ENCODE data around the gene BLOC1S2. TPM values are rescaled to one million over a fixed set of nuclear protein-coding genes. Genes with fewer than 3 reads are reported as not detected.
A peak's percentile ranks its signal among the peaks of the same experiment; 100 is the strongest.

The BLOC1S2 gene
- total RNA-seq, 1 donor from 2014 or later = 93.9 TPM

DNA sequence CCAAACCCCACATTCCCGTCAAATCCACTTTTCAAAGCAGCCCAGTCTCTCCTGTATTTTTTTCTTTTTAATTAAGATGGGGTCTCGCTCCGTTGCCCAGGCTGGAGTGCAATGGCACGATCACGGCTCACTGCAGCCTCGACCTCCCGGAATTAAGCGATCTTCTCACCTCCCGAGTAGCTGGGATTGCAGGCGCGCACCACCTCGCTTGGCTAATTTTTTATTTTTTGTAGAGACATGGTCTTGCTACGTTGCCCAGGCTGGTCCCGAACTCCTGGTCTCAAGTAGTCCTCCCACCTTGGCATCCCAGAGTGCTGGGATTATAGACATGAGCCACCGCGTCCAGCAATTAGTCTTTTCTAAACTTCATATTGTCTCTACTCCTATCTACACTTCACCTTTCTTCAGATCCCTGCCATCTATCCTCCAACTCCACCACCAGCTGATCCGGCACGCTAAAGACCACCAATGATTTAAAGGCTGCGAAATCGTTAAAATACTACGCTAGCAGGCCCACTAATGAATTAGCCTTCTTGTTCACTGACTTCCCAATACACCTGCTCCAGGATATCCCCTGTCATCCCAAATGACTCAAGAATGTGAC is 56.6 kb downstream of the BLOC1S2 start:
- Histone ChIP-seq H3K4me1 (ENCODE audit: insufficient read depth, low read length) (peaks cover 7% of the 10 kb centered on the region), H3K27ac (ENCODE audit: low read depth, low read length) (peak overlapping the region; percentile 86), H3K9me3 (ENCODE audit: insufficient read depth, low read depth, low read length) (no peaks in the 10 kb centered on the region), H3K27me3 (ENCODE audit: insufficient read depth, low read length) (no peaks in the 10 kb centered on the region), H2AFZ (ENCODE audit: low read depth, low read length) (peak overlapping the region; percentile 89), H3K9ac (ENCODE audit: low read length) (peak overlapping the region; percentile 91), H3K36me3 (ENCODE audit: insufficient read depth, low read length) (peaks cover 8% of the 10 kb centered on the region), H3K79me2 (ENCODE audit: insufficient read depth, low read length) (peaks cover 48% of the 10 kb centered on the region), H3K4me3 (ENCODE audit: insufficient read depth, low read depth, low read length) (peak overlapping the region; percentile 94), H4K20me1 (ENCODE audit: insufficient read depth, low read length) (peaks cover 24% of the 10 kb centered on the region), H3K4me2 (ENCODE audit: low read length) (peak overlapping the region; percentile 96)
- Mint-ChIP-seq H3K4me1 (ENCODE audit: low read depth, unreplicated experiment) (peaks cover 7% of the 10 kb centered on the region), H3K27ac (ENCODE audit: unreplicated experiment) (peak overlapping the region; percentile 93), H3K36me3 (ENCODE audit: low read depth, unreplicated experiment) (peaks cover 6% of the 10 kb centered on the region), H3K27me3 (ENCODE audit: low read depth, unreplicated experiment) (no peaks in the 10 kb centered on the region), H3K4me3 (ENCODE audit: unreplicated experiment) (peak overlapping the region; percentile 94), H3K9me3 (ENCODE audit: unreplicated experiment) (no peaks in the 10 kb centered on the region)
- FAIRE-seq (no peak), DNase-seq (ENCODE audit: low read depth) (no peak)
- TF ChIP-seq, protein P1, sequence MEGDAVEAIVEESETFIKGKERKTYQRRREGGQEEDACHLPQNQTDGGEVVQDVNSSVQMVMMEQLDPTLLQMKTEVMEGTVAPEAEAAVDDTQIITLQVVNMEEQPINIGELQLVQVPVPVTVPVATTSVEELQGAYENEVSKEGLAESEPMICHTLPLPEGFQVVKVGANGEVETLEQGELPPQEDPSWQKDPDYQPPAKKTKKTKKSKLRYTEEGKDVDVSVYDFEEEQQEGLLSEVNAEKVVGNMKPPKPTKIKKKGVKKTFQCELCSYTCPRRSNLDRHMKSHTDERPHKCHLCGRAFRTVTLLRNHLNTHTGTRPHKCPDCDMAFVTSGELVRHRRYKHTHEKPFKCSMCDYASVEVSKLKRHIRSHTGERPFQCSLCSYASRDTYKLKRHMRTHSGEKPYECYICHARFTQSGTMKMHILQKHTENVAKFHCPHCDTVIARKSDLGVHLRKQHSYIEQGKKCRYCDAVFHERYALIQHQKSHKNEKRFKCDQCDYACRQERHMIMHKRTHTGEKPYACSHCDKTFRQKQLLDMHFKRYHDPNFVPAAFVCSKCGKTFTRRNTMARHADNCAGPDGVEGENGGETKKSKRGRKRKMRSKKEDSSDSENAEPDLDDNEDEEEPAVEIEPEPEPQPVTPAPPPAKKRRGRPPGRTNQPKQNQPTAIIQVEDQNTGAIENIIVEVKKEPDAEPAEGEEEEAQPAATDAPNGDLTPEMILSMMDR (IDR thresholded peaks at IDR 0.05; ENCODE audit: insufficient read depth, low read depth, low read length) = no peak
- TF ChIP-seq EZH2 (IDR thresholded peaks at IDR 0.05; ENCODE audit: insufficient read depth, low read length) = no peak

DNA sequence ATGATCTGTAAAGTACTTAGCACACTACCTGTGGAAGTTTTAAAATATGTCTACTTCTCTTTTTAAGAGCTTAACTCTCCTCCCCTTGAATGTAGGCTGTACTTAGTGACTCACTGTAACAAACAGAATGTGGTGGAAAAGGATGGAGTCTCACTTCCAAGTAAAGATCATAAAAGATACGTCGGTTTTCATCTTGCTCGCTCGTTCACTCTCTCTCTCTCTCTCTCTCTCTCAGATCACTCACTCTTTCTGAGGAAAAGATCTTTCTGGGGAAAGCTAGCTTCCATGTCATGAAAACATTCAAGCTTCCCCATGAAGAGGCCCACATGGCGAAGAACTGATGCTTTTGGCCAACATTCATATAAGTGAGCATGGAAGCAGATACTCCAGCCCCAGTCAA is 62.6 kb downstream of the BLOC1S2 start:
- no peak overlapping the region for H2AFZ ChIP-seq (ENCODE audit: low read depth, low read length)
- H3K36me3 Mint-ChIP-seq (ENCODE audit: low read depth, unreplicated experiment) = peaks cover 7% of the 10 kb centered on the region
- no peaks in the 10 kb centered on the region for H3K27me3 Mint-ChIP-seq (ENCODE audit: low read depth, unreplicated experiment)
- H3K27ac ChIP-seq (ENCODE audit: low read depth, low read length) = no peak overlapping the region
- peaks cover 39% of the 10 kb centered on the region for H3K36me3 ChIP-seq (ENCODE audit: insufficient read depth, low read length)
- no peak for DNase-seq (ENCODE audit: low read depth)
- TF ChIP-seq, protein P1 (IDR thresholded peaks at IDR 0.05; ENCODE audit: insufficient read depth, low read depth, low read length) = no peak
- no peak for TF ChIP-seq EZH2 (IDR thresholded peaks at IDR 0.05; ENCODE audit: insufficient read depth, low read length)
- no peak overlapping the region for H3K4me2 ChIP-seq (ENCODE audit: low read length)
- no peaks in the 10 kb centered on the region for H3K4me1 ChIP-seq (ENCODE audit: insufficient read depth, low read length)
- no peak overlapping the region for H3K4me3 Mint-ChIP-seq (ENCODE audit: unreplicated experiment)
- H3K27ac Mint-ChIP-seq (ENCODE audit: unreplicated experiment) = no peak overlapping the region
- H3K9me3 ChIP-seq (ENCODE audit: insufficient read depth, low read depth, low read length) = no peaks in the 10 kb centered on the region
- no peak overlapping the region for H3K9ac ChIP-seq (ENCODE audit: low read length)
- H3K79me2 ChIP-seq (ENCODE audit: insufficient read depth, low read length) = peaks cover 41% of the 10 kb centered on the region
- no peak for FAIRE-seq
- H3K4me3 ChIP-seq (ENCODE audit: insufficient read depth, low read depth, low read length) = no peak overlapping the region
- no peaks in the 10 kb centered on the region for H3K9me3 Mint-ChIP-seq (ENCODE audit: unreplicated experiment)
- peaks cover 23% of the 10 kb centered on the region for H4K20me1 ChIP-seq (ENCODE audit: insufficient read depth, low read length)
- H3K4me1 Mint-ChIP-seq (ENCODE audit: low read depth, unreplicated experiment) = peaks cover 3% of the 10 kb centered on the region
- H3K27me3 ChIP-seq (ENCODE audit: insufficient read depth, low read length) = no peaks in the 10 kb centered on the region

Other genes starting within 250 kb of the BLOC1S2 start
- gene CPN1, start 204.8 kb downstream of the BLOC1S2 start, total RNA-seq = not detected in 2 replicates
- 22.7 and 26.4 TPM in 2 replicates for gene ERLIN1, start 100.7 kb downstream of the BLOC1S2 start, total RNA-seq
- 18.6 and 19.0 TPM in 2 replicates for gene CHUK, start 57.1 kb downstream of the BLOC1S2 start, total RNA-seq
- 20.5 and 23.2 TPM in 2 replicates for gene CWF19L1, start 19.0 kb downstream of the BLOC1S2 start, total RNA-seq
- not detected in 2 replicates for gene PKD2L1, start 43.5 kb upstream of the BLOC1S2 start, total RNA-seq
- gene SCD, start 60.6 kb upstream of the BLOC1S2 start, total RNA-seq = 324 and 428 TPM in 2 replicates
- not detected in 2 replicates for gene WNT8B, start 176.3 kb upstream of the BLOC1S2 start, total RNA-seq
- gene SEC31B, start 233.2 kb upstream of the BLOC1S2 start, total RNA-seq = 7.8 TPM in 2 replicates
- 155 TPM in 2 replicates for gene NDUFB8, start 243.2 kb upstream of the BLOC1S2 start, total RNA-seq
- gene HIF1AN, start 249.3 kb upstream of the BLOC1S2 start, total RNA-seq = 49.4 and 50.1 TPM in 2 replicates

Data from astrocyte (in vitro differentiated cells and primary cell).